CD4-positive, alpha-beta memory T cell (primary cell): Measurements from ENCODE around the gene PGGT1B. TPM values are rescaled to one million over a fixed set of nuclear protein-coding genes. Genes with fewer than 3 reads are reported as not detected.
A peak's percentile ranks its signal among the peaks of the same experiment; 100 is the strongest.

ENCODE experiments used
- CTCF ChIA-PET: fragments of 350-600 bp; sonication (Branson Sonifier 250); formaldehyde crosslinking; loops from one replicate; lab custom pipeline; 2021; ENCODE audit warnings: inconsistent platforms; ENCODE audit not compliant: partially characterized antibody; lab: Charles Lee
- POLR2A ChIA-PET: fragments of 350-600 bp; sonication (Branson Sonifier 250); formaldehyde crosslinking; loops from one replicate; lab custom pipeline; 2021; ENCODE audit not compliant: partially characterized antibody; lab: Charles Lee
- DNase-seq, 5 donors: peaks; one replicate each; pipeline versions ENCODE4 v3.0.0 to v3.0.0-alpha.2; 2020 to 2022; ENCODE audit warnings: mixed read lengths in 1 of 5
- H3K27ac ChIP-seq: one replicate; pipeline ENCODE4 v1.7.0; 2013; ENCODE audit warnings: low read depth, low read length
- H3K27me3 ChIP-seq: 2 replicates; pipeline ENCODE4 v1.7.0; 2013; ENCODE audit warnings: mild to moderate bottlenecking, low read length, moderate library complexity; ENCODE audit not compliant: insufficient read depth
- H3K36me3 ChIP-seq: 2 replicates; pipeline ENCODE4 v1.7.0; 2013; ENCODE audit warnings: mild to moderate bottlenecking, low read length, moderate library complexity; ENCODE audit not compliant: insufficient read depth
- H3K4me1 ChIP-seq: 2 replicates; pipeline ENCODE4 v1.7.0; 2013; ENCODE audit warnings: mild to moderate bottlenecking, low read length, moderate library complexity; ENCODE audit not compliant: insufficient read depth
- H3K4me3 ChIP-seq, 2 donors: one replicate each; pipeline ENCODE4 v1.7.0; 2013; ENCODE audit warnings: low read length in 2 of 2, mild to moderate bottlenecking in 1 of 2
- H3K9me3 ChIP-seq, 2 donors: one replicate each; pipeline ENCODE4 v1.7.0; 2013; ENCODE audit warnings: low read length in 2 of 2, control low read depth in 1 of 2; ENCODE audit not compliant: control insufficient read depth in 1 of 2
- H3K27ac Mint-ChIP-seq, 7 donors: one replicate each; pipeline ENCODE4 v1.8.0; 2020 to 2021; ENCODE audit warnings: mixed read lengths in 7 of 7, mild to moderate bottlenecking in 6 of 7, inconsistent platforms in 3 of 7, moderate library complexity in 3 of 7
- H3K27me3 Mint-ChIP-seq, 2 donors: one replicate each; pipeline ENCODE4 v1.8.0; 2020 to 2021; ENCODE audit warnings: mixed read lengths in 2 of 2
- H3K36me3 Mint-ChIP-seq, 2 donors: one replicate each; pipeline ENCODE4 v1.8.0; 2020 to 2021; ENCODE audit warnings: mixed read lengths in 2 of 2, inconsistent platforms in 1 of 2, mild to moderate bottlenecking in 1 of 2
- H3K4me1 Mint-ChIP-seq, 4 donors: one replicate each; pipeline ENCODE4 v1.8.0; 2020 to 2021; ENCODE audit warnings: mixed read lengths in 4 of 4, mild to moderate bottlenecking in 1 of 4
- H3K4me3 Mint-ChIP-seq, 8 donors: one replicate each; pipeline ENCODE4 v1.8.0; 2020 to 2021; ENCODE audit warnings: mixed read lengths in 8 of 8, mild to moderate bottlenecking in 7 of 8, moderate library complexity in 6 of 8, inconsistent platforms in 3 of 8
- H3K9me3 Mint-ChIP-seq, 8 donors: one replicate each; pipeline ENCODE4 v1.8.0; 2020 to 2021; ENCODE audit warnings: mixed read lengths in 8 of 8, mild to moderate bottlenecking in 5 of 8, inconsistent platforms in 3 of 8, moderate library complexity in 1 of 8
- intact Hi-C: fragments of 100-400 bp; cut with micrococcal nuclease; formaldehyde crosslinking; loops from one replicate; pipeline ENCODE4 v1.15.1; 2023
- polyA plus RNA-seq, 2 donors: library from polyadenylated mRNA; unstranded; fragments of 300-500 nt; fragmentation: Illumina TruSeq; gene quantifications; one replicate each; pipeline ENCODE4 v1.2.3, GENCODE V29; 2021
- total RNA-seq, 2 experiments: library from RNA; stranded (reverse); gene quantifications; one replicate each; pipeline ENCODE4 v1.2.3, GENCODE V29; 2021

PGGT1B gene
- total and polyA plus RNA-seq, 4 experiments from 2014 or later, result 13.7 to 42.4 (median 28.7) TPM

DNA sequence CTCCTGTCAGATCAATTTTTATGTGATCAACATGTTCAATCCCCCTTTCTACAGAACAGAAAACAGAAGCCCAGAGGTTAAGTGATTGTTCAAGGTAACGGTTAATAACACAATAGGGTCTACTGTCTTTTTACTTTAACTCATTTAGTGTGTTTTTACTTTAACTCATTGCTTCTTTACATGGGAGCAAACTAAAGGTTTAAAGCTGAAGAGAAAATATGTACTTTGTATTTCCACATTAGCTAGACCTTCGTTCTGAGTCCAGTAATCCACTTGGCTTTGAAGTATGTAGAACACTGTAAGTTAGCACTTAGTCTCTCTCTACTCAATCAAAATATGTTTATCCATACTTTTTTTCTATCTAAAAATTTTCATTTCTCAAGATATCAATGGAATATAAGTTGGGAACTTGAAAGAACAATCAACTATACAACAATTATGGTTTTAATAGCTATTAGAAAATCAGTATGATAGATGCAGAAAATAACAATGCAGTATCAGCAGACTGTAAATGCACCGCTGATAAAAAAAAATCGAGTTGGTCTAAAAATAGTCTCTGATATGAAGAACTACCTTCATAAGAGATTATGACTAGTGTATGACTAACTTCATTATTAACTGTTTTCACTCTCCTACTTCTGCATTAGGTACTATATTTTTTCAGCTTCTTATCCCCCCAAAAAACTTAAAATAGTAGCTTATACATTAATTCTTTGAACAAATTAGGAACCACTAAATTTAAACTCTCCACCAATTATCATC lies 20.6 kb downstream of the PGGT1B start:
- CTCF ChIA-PET, result interaction anchor here (1.1 to 1.2 kb wide), 2 partner anchors 25 to 144 kb away, joined by 3 to 4 read pairs; no protein-coding TSS in a partner anchor
- peak overlapping the region in 1 of 7 donors; percentile 65 for H3K27ac Mint-ChIP-seq
- intact Hi-C loops, result no loop called here
- DNase-seq, result no peak
- H3K4me1 Mint-ChIP-seq, result peaks cover 6 to 18% (median 11%) of the 10 kb centered on the region in 4 donors
- Histone ChIP-seq H3K9me3 (no peaks in the 10 kb centered on the region), H3K4me1 (no peaks in the 10 kb centered on the region), H3K36me3 (peaks cover 20% of the 10 kb centered on the region), H3K4me3 (no peak overlapping the region), H3K27ac (no peak overlapping the region), H3K27me3 (no peaks in the 10 kb centered on the region)
- no peaks in the 10 kb centered on the region for H3K27me3 Mint-ChIP-seq
- H3K4me3 Mint-ChIP-seq, result no peak overlapping the region
- peaks cover 39 to 48% of the 10 kb centered on the region in 2 donors for H3K36me3 Mint-ChIP-seq
- POLR2A ChIA-PET, result no interaction called here
- no peaks in the 10 kb centered on the region for H3K9me3 Mint-ChIP-seq

DNA sequence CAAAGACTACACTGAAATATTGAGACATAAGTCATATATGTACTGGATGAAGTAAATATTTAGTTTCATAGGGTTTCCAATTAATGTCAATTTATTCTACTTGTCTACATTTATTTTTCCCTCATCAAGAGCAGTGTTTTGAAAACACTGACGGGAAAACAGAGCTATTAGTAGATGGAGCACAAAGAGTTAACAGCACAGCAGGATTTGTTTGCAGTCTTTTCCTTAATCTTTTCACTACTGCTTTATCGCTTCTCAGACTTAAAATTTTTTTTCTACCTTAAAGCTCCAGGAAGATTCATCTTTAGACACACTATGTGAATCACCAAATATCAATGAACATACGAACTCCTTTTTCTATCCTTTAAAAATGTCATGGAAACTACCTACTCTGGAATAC lies 25.6 kb downstream of the PGGT1B start:
- H3K27ac ChIP-seq, result no peak overlapping the region
- CTCF ChIA-PET, result no interaction called here
- H3K27ac Mint-ChIP-seq, result no peak overlapping the region
- no peak overlapping the region for H3K4me3 Mint-ChIP-seq
- intact Hi-C loops, result no loop called here
- H3K9me3 Mint-ChIP-seq, result peaks cover 0 to 1% (median 0%) of the 10 kb centered on the region in 8 donors
- POLR2A ChIA-PET, result no interaction called here
- H3K4me1 Mint-ChIP-seq, result peaks cover 0 to 5% (median 2%) of the 10 kb centered on the region in 4 donors
- H3K9me3 ChIP-seq, result no peaks in the 10 kb centered on the region
- no peaks in the 10 kb centered on the region for H3K4me1 ChIP-seq
- no peak for DNase-seq
- H3K36me3 Mint-ChIP-seq, result peaks cover 64 to 66% of the 10 kb centered on the region in 2 donors
- no peak overlapping the region for H3K4me3 ChIP-seq
- no peaks in the 10 kb centered on the region for H3K27me3 Mint-ChIP-seq
- H3K27me3 ChIP-seq, result no peaks in the 10 kb centered on the region
- H3K36me3 ChIP-seq, result peaks cover 20% of the 10 kb centered on the region

DNA sequence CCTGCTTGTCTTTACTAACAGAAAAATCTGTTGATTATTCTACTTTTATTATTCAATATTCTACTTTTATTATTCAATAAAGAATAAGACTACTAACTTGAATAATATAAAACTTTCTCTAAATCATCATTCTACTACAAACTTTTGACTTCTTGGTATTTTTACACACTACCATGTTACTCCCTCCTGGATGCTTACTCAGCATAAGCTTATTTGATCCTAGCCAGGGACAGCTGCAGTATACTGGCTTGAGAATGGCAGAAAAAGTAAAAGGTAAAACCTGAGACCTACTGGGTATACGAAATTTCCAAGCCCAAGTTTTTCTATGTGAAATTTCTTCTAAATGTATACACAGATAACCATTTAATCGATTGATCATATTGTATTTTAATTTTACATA lies 26.1 kb downstream of the PGGT1B start:
- no peak overlapping the region for H3K4me3 ChIP-seq
- Mint-ChIP-seq H3K36me3 (peaks cover 66 to 67% of the 10 kb centered on the region in 2 donors), H3K27me3 (no peaks in the 10 kb centered on the region), H3K27ac (no peak overlapping the region), H3K9me3 (peaks cover 0 to 1% (median 0%) of the 10 kb centered on the region in 8 donors), H3K4me3 (no peak overlapping the region), H3K4me1 (peaks cover 0 to 8% (median 3%) of the 10 kb centered on the region in 4 donors)
- peaks cover 24% of the 10 kb centered on the region for H3K36me3 ChIP-seq
- ChIA-PET POLR2A (no interaction called here), CTCF (interaction anchor here (0.6 kb wide), 1 partner anchor 21 kb away, joined by 3 read pairs; no protein-coding TSS in a partner anchor)
- intact Hi-C loops, result no loop called here
- no peaks in the 10 kb centered on the region for H3K27me3 ChIP-seq
- DNase-seq, result no peak
- H3K27ac ChIP-seq, result no peak overlapping the region
- no peaks in the 10 kb centered on the region for H3K9me3 ChIP-seq
- H3K4me1 ChIP-seq, result no peaks in the 10 kb centered on the region

DNA sequence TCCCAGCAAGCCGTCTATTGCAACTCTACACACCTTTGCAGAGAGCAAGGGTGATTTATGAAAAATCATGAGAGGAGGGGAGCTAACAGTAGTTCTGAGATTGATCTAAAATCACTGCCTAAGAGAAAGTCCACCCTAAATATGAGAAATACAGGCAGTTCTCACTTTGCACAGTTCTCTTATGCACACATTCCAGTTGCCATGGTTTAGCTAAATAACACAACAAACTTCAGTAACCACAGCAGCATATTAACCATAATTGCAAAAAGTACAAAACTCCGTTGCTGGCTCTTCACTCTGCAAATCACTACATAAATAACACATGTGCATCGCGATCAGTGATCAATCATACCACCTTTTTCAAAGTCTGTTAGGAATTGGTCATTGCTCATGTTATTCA lies 31.1 kb downstream of the PGGT1B start:
- intact Hi-C loops, result no loop called here
- H3K9me3 ChIP-seq, result no peaks in the 10 kb centered on the region
- H3K27ac ChIP-seq, result no peak overlapping the region
- ChIA-PET POLR2A (no interaction called here), CTCF (no interaction called here)
- peaks cover 0 to 2% (median 0%) of the 10 kb centered on the region in 8 donors for H3K9me3 Mint-ChIP-seq
- peaks cover 18% of the 10 kb centered on the region for H3K36me3 ChIP-seq
- H3K4me1 Mint-ChIP-seq, result peaks cover 0 to 6% (median 3%) of the 10 kb centered on the region in 4 donors
- no peak overlapping the region for H3K4me3 ChIP-seq
- no peaks in the 10 kb centered on the region for H3K4me1 ChIP-seq
- H3K4me3 Mint-ChIP-seq, result no peak overlapping the region
- DNase-seq, result no peak
- no peaks in the 10 kb centered on the region for H3K27me3 ChIP-seq
- H3K27me3 Mint-ChIP-seq, result no peaks in the 10 kb centered on the region
- H3K27ac Mint-ChIP-seq, result no peak overlapping the region
- peaks cover 70 to 73% of the 10 kb centered on the region in 2 donors for H3K36me3 Mint-ChIP-seq

DNA sequence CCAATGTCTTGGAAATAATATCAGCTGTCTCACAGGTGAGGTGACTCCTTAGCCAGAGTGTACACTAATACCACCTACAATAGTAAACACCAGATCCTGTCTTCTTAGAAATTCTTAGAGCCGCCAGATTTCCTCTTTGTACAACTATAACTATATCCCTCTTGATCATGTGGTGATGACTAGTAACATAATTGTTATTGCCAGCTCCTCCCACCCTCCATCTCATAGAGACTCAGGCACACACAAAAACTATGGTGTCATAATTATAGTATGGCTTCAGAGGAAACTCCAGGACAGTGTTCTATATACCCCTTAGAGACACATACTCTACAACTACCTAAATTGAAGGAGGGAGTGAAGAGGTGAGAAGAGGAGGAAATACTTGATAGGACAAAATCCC lies 33.1 kb downstream of the PGGT1B start:
- peaks cover 67 to 69% of the 10 kb centered on the region in 2 donors for H3K36me3 Mint-ChIP-seq
- POLR2A ChIA-PET, result no interaction called here

DNA sequence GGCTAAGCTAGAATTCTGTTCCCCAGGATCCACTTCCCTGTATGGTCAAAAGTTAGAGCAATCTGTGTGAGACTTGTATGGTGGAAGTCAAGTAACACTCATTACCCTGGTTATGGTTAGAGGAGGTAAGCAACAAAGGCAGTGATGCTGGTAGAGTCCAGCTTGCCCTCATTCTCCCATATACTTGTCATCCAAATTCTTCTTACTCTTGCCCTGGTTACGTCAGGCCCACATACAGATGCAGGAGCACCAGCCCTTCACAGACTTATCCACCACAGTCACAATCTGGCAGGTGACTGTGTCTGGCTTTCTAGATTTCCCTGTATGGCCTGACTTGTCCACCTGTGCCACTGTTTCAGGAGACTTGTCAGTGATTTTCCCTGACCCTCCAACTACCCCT lies 35.4 kb downstream of the PGGT1B start:
- no peak overlapping the region for H3K4me3 Mint-ChIP-seq
- Histone ChIP-seq H3K4me1 (no peaks in the 10 kb centered on the region), H3K27me3 (no peaks in the 10 kb centered on the region), H3K9me3 (no peaks in the 10 kb centered on the region), H3K4me3 (no peak overlapping the region), H3K27ac (no peak overlapping the region), H3K36me3 (peaks cover 28% of the 10 kb centered on the region)
- CTCF ChIA-PET, result no interaction called here
- H3K27ac Mint-ChIP-seq, result no peak overlapping the region
- no peaks in the 10 kb centered on the region for H3K27me3 Mint-ChIP-seq
- H3K9me3 Mint-ChIP-seq, result peaks cover 0 to 2% (median 0%) of the 10 kb centered on the region in 8 donors
- peaks cover 0 to 10% (median 4%) of the 10 kb centered on the region in 4 donors for H3K4me1 Mint-ChIP-seq
- H3K36me3 Mint-ChIP-seq, result peaks cover 65 to 75% of the 10 kb centered on the region in 2 donors
- no peak for DNase-seq
- intact Hi-C loops, result no loop called here
- POLR2A ChIA-PET, result no interaction called here

More for the DNA sequence above, 33.1 kb downstream of the PGGT1B start:
- peaks cover 0 to 4% (median 0%) of the 10 kb centered on the region in 8 donors for H3K9me3 Mint-ChIP-seq
- no peaks in the 10 kb centered on the region for H3K27me3 Mint-ChIP-seq
- H3K27me3 ChIP-seq, result no peaks in the 10 kb centered on the region
- intact Hi-C loops, result no loop called here
- H3K9me3 ChIP-seq, result no peaks in the 10 kb centered on the region
- no peak overlapping the region for H3K4me3 Mint-ChIP-seq
- H3K27ac ChIP-seq, result no peak overlapping the region
- no peaks in the 10 kb centered on the region for H3K4me1 ChIP-seq
- H3K36me3 ChIP-seq, result peaks cover 21% of the 10 kb centered on the region
- H3K4me1 Mint-ChIP-seq, result peaks cover 0 to 8% (median 3%) of the 10 kb centered on the region in 4 donors
- H3K4me3 ChIP-seq, result no peak overlapping the region
- CTCF ChIA-PET, result no interaction called here
- DNase-seq, result no peak
- no peak overlapping the region for H3K27ac Mint-ChIP-seq

DNA sequence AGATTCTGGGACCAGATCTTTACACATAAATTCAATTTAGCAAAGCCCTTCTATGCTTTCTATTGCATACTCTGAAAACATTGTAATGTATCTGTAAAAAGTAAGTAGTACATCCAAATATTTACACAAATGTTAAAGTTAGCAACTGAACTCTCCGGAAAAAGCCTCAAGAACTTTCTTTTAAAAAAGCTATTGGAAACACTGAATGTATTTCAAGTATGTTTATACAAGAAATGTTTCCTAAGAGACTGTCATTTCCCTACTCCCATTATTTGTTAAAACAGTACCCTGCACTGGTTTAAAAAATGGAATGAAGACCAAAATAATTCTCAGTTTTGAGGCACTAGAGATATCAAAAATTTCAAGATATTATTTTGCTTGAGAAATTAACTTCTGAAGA lies 48.1 kb downstream of the PGGT1B start:
- Histone ChIP-seq H3K36me3 (peaks cover 15% of the 10 kb centered on the region), H3K4me3 (no peak overlapping the region), H3K27ac (no peak overlapping the region), H3K27me3 (no peaks in the 10 kb centered on the region), H3K9me3 (no peaks in the 10 kb centered on the region), H3K4me1 (no peaks in the 10 kb centered on the region)
- intact Hi-C loops, result no loop called here
- H3K27ac Mint-ChIP-seq, result no peak overlapping the region
- no peaks in the 10 kb centered on the region for H3K9me3 Mint-ChIP-seq
- H3K4me1 Mint-ChIP-seq, result peaks cover 2 to 6% (median 4%) of the 10 kb centered on the region in 4 donors
- H3K27me3 Mint-ChIP-seq, result no peaks in the 10 kb centered on the region
- no peak for DNase-seq
- ChIA-PET CTCF (no interaction called here), POLR2A (no interaction called here)
- no peak overlapping the region for H3K4me3 Mint-ChIP-seq
- H3K36me3 Mint-ChIP-seq, result peaks cover 22 to 53% of the 10 kb centered on the region in 2 donors
